Neural cell (in vitro differentiated cells): Measurements from ENCODE around the gene CHML. TPM values are rescaled to one million over a fixed set of nuclear protein-coding genes. Genes with fewer than 3 reads are reported as not detected.

Source experiments
- H2AFZ ChIP-seq: fragments of 200-600, 300-800 bp; sonication (generic), shearing (Covaris generic); 2 replicates; pipeline ENCODE4 v1.6.0; 2014; ENCODE audit warnings: low read depth, mild to moderate bottlenecking, antibody characterized with exemption, low read length, moderate library complexity
- H3F3A ChIP-seq: fragments of 200-600 bp; shearing (Covaris generic); 2 replicates; pipeline ENCODE4 v1.6.1; 2016; ENCODE audit warnings: mild to moderate bottlenecking, moderate library complexity, mixed read lengths, antibody characterized with exemption, low read length; ENCODE audit not compliant: insufficient read depth, poor library complexity, severe bottlenecking
- H3K27ac ChIP-seq: fragments of 200-600, 300-800 bp; sonication (generic), shearing (Covaris generic); 2 replicates; pipeline ENCODE4 v1.5.1; 2014; ENCODE audit warnings: mild to moderate bottlenecking, low read length, moderate library complexity
- H3K27me3 ChIP-seq: fragments of 300-800, 200-600 bp; sonication (generic), shearing (Covaris generic); 2 replicates; pipeline ENCODE4 v1.6.0; 2014; ENCODE audit warnings: mild to moderate bottlenecking, low read depth, low read length, moderate library complexity; ENCODE audit not compliant: insufficient read depth
- H3K36me3 ChIP-seq: fragments of 300-800, 200-600 bp; sonication (generic), shearing (Covaris generic); 2 replicates; pipeline ENCODE4 v1.5.1; 2014; ENCODE audit warnings: mild to moderate bottlenecking, antibody characterized with exemption, low read length, moderate library complexity; ENCODE audit not compliant: insufficient read depth
- H3K4me2 ChIP-seq: fragments of 300-800, 200-600 bp; sonication (generic), shearing (Covaris generic); 2 replicates; pipeline ENCODE4 v1.6.0; 2014; ENCODE audit warnings: mild to moderate bottlenecking, low read length
- H3K4me3 ChIP-seq: fragments of 300-800, 200-600 bp; sonication (generic), shearing (Covaris generic); 2 replicates; pipeline ENCODE4 v1.5.1; 2014; ENCODE audit warnings: mild to moderate bottlenecking, low read length, moderate library complexity
- H3K79me2 ChIP-seq: fragments of 200-600 bp; shearing (Covaris generic); replicated peaks from 2 replicates; pipeline ENCODE4 v1.6.0; 2014; ENCODE audit warnings: mild to moderate bottlenecking, low read length, moderate library complexity; ENCODE audit not compliant: insufficient read depth
- H3K9ac ChIP-seq: fragments of 300-800, 200-600 bp; sonication (generic), shearing (Covaris generic); 2 replicates; pipeline ENCODE4 v1.6.1; 2016; ENCODE audit warnings: mild to moderate bottlenecking, low read length, mixed read lengths
- H3K9me2 ChIP-seq: fragments of 200-600 bp; shearing (Covaris generic); 2 replicates; pipeline ENCODE4 v1.6.1; 2016; ENCODE audit warnings: mild to moderate bottlenecking, low read length, mixed read lengths; ENCODE audit not compliant: insufficient read depth
- H3K9me3 ChIP-seq: fragments of 200-600, 300-800 bp; sonication (generic), shearing (Covaris generic); 2 replicates; pipeline ENCODE4 v1.6.1; 2016; ENCODE audit warnings: mild to moderate bottlenecking, mixed run types, low read length, moderate library complexity, mixed read lengths
- H4K20me1 ChIP-seq: fragments of 200-600 bp; shearing (Covaris generic); 2 replicates; pipeline ENCODE4 v1.6.1; 2016; ENCODE audit warnings: mild to moderate bottlenecking, mixed run types; ENCODE audit not compliant: insufficient read depth
- CTCF ChIP-seq: fragments of 450-650 bp; IDR thresholded peaks from 2 replicates; pipeline ENCODE4 v1.5.1; 2014; ENCODE audit warnings: antibody characterized with exemption, mild to moderate bottlenecking, moderate library complexity; ENCODE audit not compliant: poor library complexity, severe bottlenecking
- EP300 ChIP-seq: fragments of 450-650 bp; conservative IDR thresholded peaks from 2 replicates; pipeline ENCODE4 v1.6.1; 2014; ENCODE audit warnings: antibody characterized with exemption, mild to moderate bottlenecking, moderate library complexity; ENCODE audit not compliant: poor library complexity, severe bottlenecking
- EZH2 ChIP-seq: fragments of 200-600, 300-800 bp; shearing (Covaris generic), sonication (generic); IDR thresholded peaks from 2 replicates; pipeline ENCODE4 v1.6.1; 2014; ENCODE audit warnings: antibody characterized with exemption, low read length, borderline replicate concordance, mild to moderate bottlenecking; ENCODE audit not compliant: insufficient read depth, poor library complexity, severe bottlenecking
- MXI1 ChIP-seq: fragments of 450-650 bp; conservative IDR thresholded peaks from 2 replicates; pipeline ENCODE4 v1.6.1; 2014; ENCODE audit warnings: antibody characterized with exemption, mild to moderate bottlenecking; ENCODE audit not compliant: poor library complexity, severe bottlenecking
- POLR2AphosphoS5 ChIP-seq: IDR thresholded peaks from 2 replicates; pipeline ENCODE4 v1.6.1; 2012
- RAD21 ChIP-seq: fragments of 450-650 bp; conservative IDR thresholded peaks from 2 replicates; pipeline ENCODE4 v1.6.1; 2014; ENCODE audit warnings: antibody characterized with exemption, mild to moderate bottlenecking, moderate library complexity
- REST ChIP-seq: IDR thresholded peaks from 2 replicates; pipeline ENCODE4 v1.6.1; 2012; ENCODE audit warnings: borderline replicate concordance
- SMC3 ChIP-seq: fragments of 450-650 bp; conservative IDR thresholded peaks from 2 replicates; pipeline ENCODE4 v1.6.1; 2014; ENCODE audit warnings: antibody characterized with exemption, mild to moderate bottlenecking, moderate library complexity; ENCODE audit not compliant: poor library complexity
- TAF1 ChIP-seq: IDR thresholded peaks from 2 replicates; pipeline ENCODE4 v1.6.1; 2012; ENCODE audit warnings: low read depth
- polyA plus RNA-seq: library from polyadenylated mRNA; depleted of rRNA; stranded (reverse); fragments of >200 nt; gene quantifications from 2 replicates; pipeline ENCODE4 v1.2.3, GENCODE V29; 2014

Gene CHML
- polyA plus RNA-seq, 1 donor from 2014 or later: 18.5 TPM

GRCh38 chr1:241593186-241593585 is 47.0 kb downstream of the CHML start:
- Histone ChIP-seq H3K9me3 (no peaks in the 10 kb centered on the region), H3K4me3 (no peak overlapping the region), H3K9ac (no peak overlapping the region), H3K27me3 (no peaks in the 10 kb centered on the region), H3K27ac (no peak overlapping the region), H3K9me2 (no peaks in the 10 kb centered on the region), H3K4me2 (no peak overlapping the region), H2AFZ (no peak overlapping the region), H3K79me2 (no peaks in the 10 kb centered on the region), H3F3A (no peaks in the 10 kb centered on the region), H3K36me3 (no peaks in the 10 kb centered on the region), H4K20me1 (no peaks in the 10 kb centered on the region)
- TF ChIP-seq POLR2AphosphoS5 (no peak), REST (no peak), MXI1 (no peak), TAF1 (no peak), EZH2 (no peak), SMC3 (no peak), RAD21 (no peak), EP300 (no peak), CTCF (no peak)

DNA sequence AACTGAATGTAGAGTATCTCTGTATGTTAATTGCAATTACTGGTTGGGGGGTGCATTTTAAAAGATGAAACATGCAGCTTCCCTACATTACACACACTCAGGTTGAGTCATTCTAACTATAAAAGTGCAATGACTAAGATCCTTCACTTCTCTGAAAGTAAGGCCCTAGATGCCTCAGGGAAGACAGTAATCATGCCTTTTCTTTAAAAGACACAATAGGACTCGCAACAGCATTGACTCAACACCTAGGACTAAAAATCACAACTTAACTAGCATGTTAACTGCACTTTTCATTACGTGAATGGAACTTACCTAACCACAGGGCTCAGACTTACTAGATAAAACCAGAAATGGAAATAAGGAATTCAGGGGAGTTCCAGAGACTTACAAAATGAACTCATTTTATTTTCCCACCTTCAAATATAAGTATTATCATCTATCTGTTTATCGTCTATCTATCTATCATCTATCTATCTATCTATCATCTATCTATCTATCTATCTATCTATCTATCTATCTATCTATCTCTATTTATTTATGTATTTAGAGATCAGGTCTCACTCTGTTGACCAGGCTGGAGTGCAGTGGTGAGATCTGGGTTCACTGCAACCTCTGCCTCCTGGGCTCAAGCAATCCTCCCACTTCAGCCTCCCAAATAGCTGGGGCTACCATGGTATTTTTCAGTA is 47.8 kb downstream of the CHML start:
- H3K79me2 ChIP-seq: no peaks in the 10 kb centered on the region
- no peaks in the 10 kb centered on the region for H4K20me1 ChIP-seq
- H3K9ac ChIP-seq: no peak overlapping the region
- TF ChIP-seq EZH2 (no peak), SMC3 (no peak), TAF1 (no peak), EP300 (no peak), MXI1 (no peak), POLR2AphosphoS5 (no peak), CTCF (no peak), REST (no peak), RAD21 (no peak)
- no peak overlapping the region for H3K4me2 ChIP-seq
- H3K27me3 ChIP-seq: no peaks in the 10 kb centered on the region
- no peak overlapping the region for H2AFZ ChIP-seq
- no peak overlapping the region for H3K27ac ChIP-seq
- no peaks in the 10 kb centered on the region for H3K36me3 ChIP-seq
- H3K9me3 ChIP-seq: no peaks in the 10 kb centered on the region
- H3K9me2 ChIP-seq: no peaks in the 10 kb centered on the region
- no peak overlapping the region for H3K4me3 ChIP-seq
- no peaks in the 10 kb centered on the region for H3F3A ChIP-seq
